ENCODE results near the gene SPCS3.

SPCS3 gene

DNA sequence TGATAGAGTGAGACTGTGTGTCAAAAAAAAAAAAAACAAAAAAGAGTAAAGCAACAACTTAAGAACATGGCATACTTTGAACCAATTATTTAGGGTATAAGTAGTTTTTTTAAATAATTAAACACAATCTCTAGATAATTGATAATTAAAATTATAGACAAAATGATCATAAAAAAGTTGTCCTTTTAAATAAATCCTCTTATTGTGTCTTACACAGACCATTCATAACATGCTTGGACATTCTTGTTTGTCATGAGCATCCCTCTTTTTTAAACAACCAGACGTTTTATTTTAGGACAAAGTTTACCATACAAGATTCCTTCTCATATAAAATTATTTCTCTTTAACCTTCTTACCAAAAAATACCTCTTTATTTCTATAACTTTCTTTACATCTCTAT, 35.1 kb downstream of the SPCS3 start:
- DNase-seq: no peak

GRCh38 chr4:176357359-176358082, 37.8 kb downstream of the SPCS3 start:
- no peak for DNase-seq

DNA sequence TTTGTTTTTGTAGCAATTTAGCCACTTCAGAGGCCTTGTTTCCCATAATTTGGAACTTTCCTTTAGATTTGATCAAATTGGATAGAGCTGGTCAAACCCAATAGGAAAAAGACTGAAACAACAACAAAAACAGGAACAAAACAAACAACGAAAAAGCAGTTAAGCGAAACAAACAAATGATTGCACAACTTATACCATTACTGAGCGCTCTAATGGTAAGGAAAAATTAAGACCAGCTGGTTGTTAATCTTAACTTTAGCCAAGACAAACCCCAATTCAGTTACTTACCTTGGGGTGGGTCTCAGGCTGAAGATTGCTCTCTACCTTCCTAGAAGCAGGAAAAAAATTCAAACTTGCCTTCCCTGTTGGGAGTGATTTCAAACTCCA, 38.3 kb downstream of the SPCS3 start:
- no peak for DNase-seq

GRCh38 chr4:176359590-176359989, 39.8 kb downstream of the SPCS3 start:
- no peak for DNase-seq

GRCh38 chr4:176360446-176360845, 40.7 kb downstream of the SPCS3 start:
- DNase-seq: no peak

DNA sequence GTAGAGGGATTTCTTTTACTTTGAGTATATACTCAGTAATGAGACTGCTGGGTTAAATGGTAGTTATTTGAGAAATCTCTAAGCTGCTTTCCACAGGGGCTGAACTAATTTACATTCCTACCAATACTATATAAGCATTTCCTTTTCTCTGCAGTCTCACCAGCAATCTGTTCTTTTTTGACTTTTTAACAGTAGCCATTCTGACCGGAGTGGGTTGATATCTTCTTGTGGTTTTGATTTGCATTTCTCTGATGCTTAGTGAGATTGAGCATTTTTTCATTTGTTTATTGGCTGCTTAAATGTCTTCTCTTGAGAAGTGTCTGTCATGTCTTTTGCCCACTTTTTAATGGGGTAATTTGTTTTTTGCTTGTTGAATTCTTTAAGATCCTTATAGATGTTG, 43.3 kb downstream of the SPCS3 start:
- no peak for DNase-seq

GRCh38 chr4:176367771-176368465, 48.2 kb downstream of the SPCS3 start:
- DNase-seq: no peak

DNA sequence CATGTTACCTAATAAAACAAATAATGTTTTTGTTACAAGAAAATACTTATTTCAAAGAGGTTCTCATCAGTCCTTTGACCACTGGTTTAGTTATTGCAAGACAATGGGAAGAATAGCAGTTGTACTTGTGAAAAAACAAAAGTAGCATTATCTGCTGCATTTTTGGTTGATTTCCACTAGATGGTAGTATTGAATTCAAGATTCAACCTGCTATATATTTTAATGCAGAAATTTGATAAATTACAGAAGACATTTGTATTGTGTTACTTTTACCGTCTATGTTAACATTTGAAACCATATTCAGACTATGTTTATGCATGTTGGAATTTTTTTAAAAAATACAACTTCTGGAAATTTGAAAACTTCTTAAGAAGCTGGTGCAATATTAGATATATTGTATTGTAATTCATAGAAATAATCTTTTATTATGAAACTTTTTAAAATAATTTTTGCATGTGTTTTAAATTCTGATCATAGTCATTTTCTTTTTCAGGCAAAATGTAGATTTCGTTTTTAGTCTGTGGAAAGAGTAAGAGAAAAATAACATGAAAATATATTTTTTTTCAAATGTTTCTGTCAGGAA, 56.4 kb downstream of the SPCS3 start:
- DNase-seq: peak; percentile 6

DNA sequence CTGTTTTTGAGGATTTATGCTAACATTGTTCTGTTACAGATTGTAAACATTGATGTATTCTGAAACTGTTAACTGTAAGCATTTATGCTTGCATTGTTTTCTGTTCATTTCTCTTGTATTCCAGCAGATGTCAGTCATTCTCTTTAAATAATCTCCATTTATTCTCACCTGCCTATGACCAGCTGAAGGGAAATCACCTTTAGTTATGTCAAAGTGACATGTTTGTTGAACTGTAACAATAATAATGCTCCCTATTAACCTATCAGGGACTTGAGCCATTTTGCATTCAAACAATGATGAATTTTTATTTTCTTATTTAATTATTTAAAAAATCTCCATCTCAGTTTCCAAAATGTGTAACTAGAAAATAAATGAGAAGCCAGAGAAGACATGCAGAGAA, 58.0 kb downstream of the SPCS3 start:
- DNase-seq: peak; percentile 3

- no peak for DNase-seq
These were observed 60.8 kb downstream of the SPCS3 start for GRCh38 chr4:176380352-176381157.
